ENCODE results near the gene IRF2BP1.

The IRF2BP1 gene

GRCh38 chr19:45852145-45852750, 33.7 kb downstream of the IRF2BP1 start:
- H3K4me3 ChIP-seq (ENCODE audit: low read length) = no peak overlapping the region
- TF ChIP-seq CTCF (conservative IDR thresholded peaks at IDR 0.05; ENCODE audit: low read length) = no peak
- DNase-seq (ENCODE audit: low read depth) = no peak

GRCh38 chr19:45848922-45849321, 37.0 kb downstream of the IRF2BP1 start:
- TF ChIP-seq CTCF (conservative IDR thresholded peaks at IDR 0.05; ENCODE audit: low read length) = peak; percentile 33; the same call in 1 of the 2 replicates
- no peak overlapping the region for H3K4me3 ChIP-seq (ENCODE audit: low read length)
- no peak for DNase-seq (ENCODE audit: low read depth)

DNA sequence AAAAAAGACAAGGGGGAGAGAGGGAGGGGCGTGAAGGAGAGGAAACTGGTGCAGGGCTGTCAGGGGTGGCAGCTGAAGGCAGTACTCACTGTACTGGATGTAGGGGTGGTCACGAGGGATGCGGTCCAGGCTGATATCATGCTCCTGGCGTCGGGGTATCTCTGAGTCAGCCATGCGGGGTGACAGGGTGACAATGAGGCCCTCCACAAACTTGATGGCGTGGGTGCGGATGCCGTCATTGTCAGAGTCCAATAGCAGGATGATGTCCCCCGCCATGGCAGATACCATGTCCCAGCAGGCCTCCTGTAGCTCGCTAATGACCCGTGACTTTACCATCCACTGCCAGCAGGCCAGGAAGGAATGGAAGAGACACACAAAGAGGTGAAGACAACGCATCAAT, 38.3 kb downstream of the IRF2BP1 start:
- no peak overlapping the region for H3K4me3 ChIP-seq (ENCODE audit: low read length)
- no peak for DNase-seq (ENCODE audit: low read depth)
- TF ChIP-seq CTCF (conservative IDR thresholded peaks at IDR 0.05; ENCODE audit: low read length) = no peak

GRCh38 chr19:45842198-45842597, 43.7 kb downstream of the IRF2BP1 start:
- no peak for DNase-seq (ENCODE audit: low read depth)
- H3K4me3 ChIP-seq (ENCODE audit: low read length) = no peak overlapping the region
- no peak for TF ChIP-seq CTCF (conservative IDR thresholded peaks at IDR 0.05; ENCODE audit: low read length)

- no peak for DNase-seq (ENCODE audit: low read depth)
- H3K4me3 ChIP-seq (ENCODE audit: low read length) = no peak overlapping the region
- no peak for TF ChIP-seq CTCF (conservative IDR thresholded peaks at IDR 0.05; ENCODE audit: low read length)
These were observed 51.0 kb downstream of the IRF2BP1 start for GRCh38 chr19:45834970-45835369.
